Osteocyte (in vitro differentiated cells): Measurements from ENCODE around the gene NCOA7. TPM values are rescaled to one million over a fixed set of nuclear protein-coding genes. Genes with fewer than 3 reads are reported as not detected.

ENCODE experiments used
- DNase-seq: peaks from one replicate; pipeline ENCODE4 v3.0.0; 2021; ENCODE audit warnings: mixed read lengths; ENCODE audit not compliant: unreplicated experiment; ENCODE audit errors: extremely low spot score
- H3K27ac Mint-ChIP-seq: one replicate; pipeline ENCODE4 v1.8.0; 2021; ENCODE audit warnings: mild to moderate bottlenecking, mixed read lengths; ENCODE audit not compliant: unreplicated experiment
- H3K27me3 Mint-ChIP-seq: one replicate; pipeline ENCODE4 v1.8.0; 2021; ENCODE audit warnings: mixed read lengths; ENCODE audit not compliant: unreplicated experiment
- H3K36me3 Mint-ChIP-seq: one replicate; pipeline ENCODE4 v1.8.0; 2021; ENCODE audit warnings: mixed read lengths; ENCODE audit not compliant: unreplicated experiment
- H3K4me1 Mint-ChIP-seq: one replicate; pipeline ENCODE4 v1.8.0; 2021; ENCODE audit warnings: mixed read lengths; ENCODE audit not compliant: unreplicated experiment
- H3K4me3 Mint-ChIP-seq: one replicate; pipeline ENCODE4 v1.8.0; 2021; ENCODE audit warnings: mild to moderate bottlenecking, moderate library complexity, mixed read lengths; ENCODE audit not compliant: unreplicated experiment
- H3K9me3 Mint-ChIP-seq: one replicate; pipeline ENCODE4 v1.8.0; 2021; ENCODE audit warnings: mixed read lengths; ENCODE audit not compliant: unreplicated experiment
- CTCF ChIP-seq: fragments of 200-600 bp; sonication (generic); IDR thresholded peaks from 2 replicates; pipeline ENCODE4 v1.5.0; 2021; ENCODE audit warnings: antibody characterized with exemption, mild to moderate bottlenecking, moderate library complexity
- total RNA-seq: library from RNA; stranded (reverse); gene quantifications from 2 replicates; pipeline ENCODE4 v1.2.1, GENCODE V29; 2021

NCOA7 gene
- total RNA-seq, 1 donor from 2014 or later, result 65.7 TPM

DNA sequence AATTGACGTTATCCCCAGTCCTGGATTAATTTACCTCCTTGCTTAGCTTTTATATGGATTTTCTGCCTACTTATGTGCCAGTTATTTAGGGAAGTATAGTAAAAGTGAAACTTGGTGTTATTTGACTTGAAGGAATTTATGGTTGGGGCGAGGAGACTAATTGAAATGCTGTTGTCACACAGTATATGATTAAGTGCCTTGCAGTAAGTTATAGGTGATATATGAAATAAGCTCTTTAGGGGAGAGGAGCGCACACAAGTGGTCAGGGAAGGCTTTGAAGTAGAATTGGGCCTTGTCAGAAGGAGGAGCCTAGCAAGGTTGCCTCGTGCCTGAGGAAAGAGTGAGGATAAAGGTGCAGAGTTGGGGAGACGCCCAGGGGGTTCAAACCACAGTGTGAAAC is 20.5 kb downstream of the NCOA7 start:
- Mint-ChIP-seq H3K27ac (peak overlapping the region; percentile 48), H3K9me3 (no peaks in the 10 kb centered on the region), H3K36me3 (peaks cover 11% of the 10 kb centered on the region), H3K4me3 (no peak overlapping the region), H3K4me1 (peaks cover 56% of the 10 kb centered on the region), H3K27me3 (no peaks in the 10 kb centered on the region)
- TF ChIP-seq CTCF, result no peak
- no peak for DNase-seq

- Mint-ChIP-seq H3K4me1 (peaks cover 66% of the 10 kb centered on the region), H3K9me3 (no peaks in the 10 kb centered on the region), H3K27ac (peak overlapping the region; percentile 90), H3K27me3 (no peaks in the 10 kb centered on the region), H3K4me3 (peak overlapping the region; percentile 34), H3K36me3 (peaks cover 14% of the 10 kb centered on the region)
- TF ChIP-seq CTCF, result no peak
- DNase-seq, result no peak
These were observed 21.9 kb downstream of the NCOA7 start for GRCh38 chr6:125812394-125813292.

GRCh38 chr6:125814481-125814880 is 23.7 kb downstream of the NCOA7 start:
- Mint-ChIP-seq H3K9me3 (no peaks in the 10 kb centered on the region), H3K27me3 (no peaks in the 10 kb centered on the region), H3K27ac (peak overlapping the region; percentile 95), H3K36me3 (peaks cover 7% of the 10 kb centered on the region), H3K4me3 (peak overlapping the region; percentile 57), H3K4me1 (peaks cover 79% of the 10 kb centered on the region)
- TF ChIP-seq CTCF, result no peak
- no peak for DNase-seq

GRCh38 chr6:125815080-125815910 is 24.5 kb downstream of the NCOA7 start:
- TF ChIP-seq CTCF, result no peak
- Mint-ChIP-seq H3K27me3 (no peaks in the 10 kb centered on the region), H3K4me3 (peak overlapping the region; percentile 52), H3K4me1 (peaks cover 74% of the 10 kb centered on the region), H3K9me3 (no peaks in the 10 kb centered on the region), H3K36me3 (peaks cover 14% of the 10 kb centered on the region), H3K27ac (peak overlapping the region; percentile 95)
- DNase-seq, result no peak

DNA sequence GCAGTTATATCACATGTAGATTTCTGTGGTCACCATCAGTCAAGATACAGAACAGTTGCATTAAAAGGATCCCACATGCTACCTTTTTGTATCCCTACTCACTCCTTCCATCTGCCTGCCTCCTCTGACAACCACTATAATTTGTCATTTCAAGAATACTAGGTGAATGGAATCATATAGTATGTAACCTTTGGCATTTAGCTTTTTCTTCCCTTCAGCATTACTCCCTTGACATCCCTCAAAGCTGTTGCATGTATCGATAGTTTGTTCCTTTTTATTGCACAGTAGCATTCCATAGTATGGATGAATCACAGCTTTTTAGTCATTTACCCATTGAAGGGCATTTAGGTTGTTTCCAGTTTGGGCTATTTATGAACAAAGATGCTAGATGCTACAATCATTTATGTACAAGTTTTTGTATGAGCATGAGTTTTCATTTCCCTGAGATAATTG is 26.1 kb downstream of the NCOA7 start:
- H3K4me1 Mint-ChIP-seq, result peaks cover 64% of the 10 kb centered on the region
- TF ChIP-seq CTCF, result no peak
- H3K27me3 Mint-ChIP-seq, result no peaks in the 10 kb centered on the region
- H3K27ac Mint-ChIP-seq, result no peak overlapping the region
- peaks cover 24% of the 10 kb centered on the region for H3K36me3 Mint-ChIP-seq
- DNase-seq, result no peak
- H3K9me3 Mint-ChIP-seq, result no peaks in the 10 kb centered on the region
- no peak overlapping the region for H3K4me3 Mint-ChIP-seq
